Endothelial cell of umbilical vein (primary cell): ENCODE measurements around the gene MMP11. TPM values are rescaled to one million over a fixed set of nuclear protein-coding genes. Genes with fewer than 3 reads are reported as not detected.

Experiments used
- BruUV-seq: library from RNA; stranded (reverse); fragments of 400-500 nt; replicated peaks from 2 replicates; lab custom pipeline; 2021; lab: Mats Ljungman, UMichigan
- CTCF ChIA-PET: fragments of 300-600, 350-600 bp; sonication (Branson Sonifier 250); formaldehyde crosslinking; loops from one replicate; lab custom pipeline; 2021; ENCODE audit warnings: antibody characterized with exemption, inconsistent platforms; lab: Charles Lee
- POLR2A ChIA-PET: fragments of 300-600, 350-600 bp; sonication (Branson Sonifier 250); formaldehyde crosslinking; loops from one replicate; lab custom pipeline; 2021; ENCODE audit warnings: antibody characterized with exemption, inconsistent platforms; lab: Charles Lee
- DNase-seq: peaks from one replicate; pipeline ENCODE4 v3.0.0-alpha.2; 2011; ENCODE audit warnings: low read depth, low spot score
- FAIRE-seq: peaks from 2 replicates; lab custom pipeline; 2011; peaks lifted over from hg19 to GRCh38; lab: Jason Lieb, UNC
- H2AFZ ChIP-seq: 2 replicates; pipeline ENCODE4 v1.6.0; 2012; ENCODE audit warnings: low read depth, low read length, control low read depth, inconsistent platforms
- H3K27ac ChIP-seq: 2 replicates; pipeline ENCODE4 v1.5.1; 2011; ENCODE audit warnings: low read depth, mild to moderate bottlenecking, control low read depth, low read length, moderate library complexity; ENCODE audit not compliant: insufficient read depth
- H3K27me3 ChIP-seq, 2 experiments: 2 replicates each; pipeline versions ENCODE4 v1.6.0 to v1.6.1; 2011; ENCODE audit warnings: low read length in 2 of 2, mixed read lengths in 1 of 2; ENCODE audit not compliant: control insufficient read depth in 2 of 2, insufficient read depth in 2 of 2
- H3K36me3 ChIP-seq, 2 experiments: 2 replicates in 1 of 2; 3 replicates in 1 of 2; pipeline ENCODE4 v1.5.1; 2011; ENCODE audit warnings: low read length in 2 of 2, mild to moderate bottlenecking in 1 of 2, moderate library complexity in 1 of 2; ENCODE audit not compliant: control insufficient read depth in 2 of 2, insufficient read depth in 2 of 2; ENCODE audit errors: extremely low read depth in 1 of 2
- H3K4me1 ChIP-seq: 3 replicates; pipeline ENCODE4 v1.5.1; 2011; ENCODE audit warnings: mild to moderate bottlenecking, low read length; ENCODE audit not compliant: control insufficient read depth, insufficient read depth; ENCODE audit errors: extremely low read depth
- H3K4me2 ChIP-seq: 2 replicates; pipeline ENCODE4 v1.6.1; 2011; ENCODE audit warnings: low read length, control low read depth, mixed read lengths; ENCODE audit not compliant: insufficient read depth
- H3K4me3 ChIP-seq, 3 experiments: fragments of 200-600 bp in 1 of 3; sonication (generic), shearing (Covaris generic) in 1 of 3; replicated peaks in 1 of 3; 2 replicates each; pipeline ENCODE4 v1.5.1; 2011 to 2016; ENCODE audit warnings: control low read depth in 3 of 3, low read length in 3 of 3, mild to moderate bottlenecking in 2 of 3, inconsistent platforms in 1 of 3, low read depth in 1 of 3, moderate library complexity in 1 of 3; ENCODE audit not compliant: insufficient read depth in 1 of 3
- H3K79me2 ChIP-seq: 2 replicates; pipeline ENCODE4 v1.6.0; 2012; ENCODE audit warnings: low read length, inconsistent platforms; ENCODE audit not compliant: control insufficient read depth, insufficient read depth
- H3K9ac ChIP-seq: replicated peaks from 2 replicates; pipeline ENCODE3; 2011; ENCODE audit warnings: low read length, control low read depth; ENCODE audit not compliant: insufficient read depth; ENCODE audit errors: extremely low read depth
- H3K9me1 ChIP-seq: replicated peaks from 3 replicates; pipeline ENCODE4 v1.6.0; 2011; ENCODE audit warnings: mild to moderate bottlenecking, low read length; ENCODE audit not compliant: control insufficient read depth, insufficient read depth; ENCODE audit errors: extremely low read depth
- H3K9me3 ChIP-seq: replicated peaks from 2 replicates; pipeline ENCODE4 v1.5.1; 2012; ENCODE audit warnings: low read length, inconsistent platforms; ENCODE audit not compliant: control insufficient read depth, insufficient read depth
- H4K20me1 ChIP-seq: replicated peaks from 2 replicates; pipeline ENCODE3; 2011; ENCODE audit warnings: mild to moderate bottlenecking, low read length; ENCODE audit not compliant: control insufficient read depth, insufficient read depth; ENCODE audit errors: extremely low read depth
- EZH2 ChIP-seq: IDR thresholded peaks from 2 replicates; pipeline ENCODE4 v1.6.1; 2012; ENCODE audit warnings: borderline replicate concordance, low read depth, mild to moderate bottlenecking, moderate library complexity, low read length, inconsistent platforms; ENCODE audit not compliant: severe bottlenecking
- FOS ChIP-seq: IDR thresholded peaks from 2 replicates; pipeline ENCODE4 v1.6.1; 2011; ENCODE audit warnings: mild to moderate bottlenecking, low read length, moderate library complexity, borderline replicate concordance; ENCODE audit not compliant: insufficient read depth
- GATA2 ChIP-seq: IDR thresholded peaks from 2 replicates; pipeline ENCODE4 v1.7.0; 2011; ENCODE audit warnings: low read depth, mild to moderate bottlenecking, moderate library complexity, mixed read lengths, low read length; ENCODE audit not compliant: insufficient read length, insufficient read depth
- JUN ChIP-seq: IDR thresholded peaks from 2 replicates; pipeline ENCODE4 v1.6.1; 2011; ENCODE audit warnings: borderline replicate concordance, low read depth; ENCODE audit not compliant: insufficient read length, insufficient read depth
- MAX ChIP-seq: IDR thresholded peaks from 2 replicates; pipeline ENCODE4 v1.6.1; 2011; ENCODE audit not compliant: insufficient read depth, insufficient read length
- MYC ChIP-seq: IDR thresholded peaks from one replicate; pipeline ENCODE4 v1.6.1; 2011; ENCODE audit warnings: mild to moderate bottlenecking, low read depth, low read length
- POLR2A ChIP-seq: IDR thresholded peaks from 2 replicates; pipeline ENCODE4 v1.6.1; 2012; ENCODE audit warnings: low read depth, mild to moderate bottlenecking, control low read depth, low read length
- POLR2AphosphoS5 ChIP-seq: IDR thresholded peaks from 2 replicates; pipeline ENCODE4 v1.6.1; 2012; ENCODE audit warnings: low read depth, mild to moderate bottlenecking, control low read depth, low read length, moderate library complexity; ENCODE audit not compliant: insufficient read depth
- dilution Hi-C: fragments of 300-500 bp; cut with MboI; formaldehyde crosslinking; loops from one replicate; pipeline ENCODE4 v1.15.0; 2019; ENCODE audit warnings: low sequenced_read_pairs; ENCODE audit not compliant: extremely low pct_ligation_motif_present
- intact Hi-C: fragments of 100-400 bp; cut with micrococcal nuclease; formaldehyde crosslinking; loops from one replicate; pipeline ENCODE4 v1.10.0; 2022
- polyA plus RNA-seq, 4 experiments: library from polyadenylated mRNA; depleted of rRNA in 3 of 4; stranded (reverse) in 3 of 4; unstranded in 1 of 4; fragments of >200 nt; gene quantifications; 2 replicates each; pipeline versions ENCODE4 v1.2.1 to v1.2.3, GENCODE V29; 2011 to 2012; ENCODE audit warnings: missing spikeins in 1 of 4
- total RNA-seq: library from RNA; stranded (reverse); gene quantifications from 2 replicates; pipeline ENCODE4 v1.2.3, GENCODE V29; 2021
- TF ChIP-seq, protein P1 (sequence below), 2 donors: IDR thresholded peaks; 1 replicate in 1 of 2; 2 replicates in 1 of 2; pipeline ENCODE4 v1.5.1; 2011; ENCODE audit warnings: low read length in 2 of 2, mild to moderate bottlenecking in 2 of 2, moderate library complexity in 2 of 2, control low read depth in 1 of 2, inconsistent platforms in 1 of 2, low read depth in 1 of 2; ENCODE audit not compliant: insufficient read depth in 1 of 2; ENCODE audit errors: extremely low read depth in 1 of 2

MMP11 gene
- total and polyA plus RNA-seq, 2 donors (not counting 3 experiments of a cell fraction or from before 2014, with no cell fraction given), result 10.3 to 16.9 TPM

DNA sequence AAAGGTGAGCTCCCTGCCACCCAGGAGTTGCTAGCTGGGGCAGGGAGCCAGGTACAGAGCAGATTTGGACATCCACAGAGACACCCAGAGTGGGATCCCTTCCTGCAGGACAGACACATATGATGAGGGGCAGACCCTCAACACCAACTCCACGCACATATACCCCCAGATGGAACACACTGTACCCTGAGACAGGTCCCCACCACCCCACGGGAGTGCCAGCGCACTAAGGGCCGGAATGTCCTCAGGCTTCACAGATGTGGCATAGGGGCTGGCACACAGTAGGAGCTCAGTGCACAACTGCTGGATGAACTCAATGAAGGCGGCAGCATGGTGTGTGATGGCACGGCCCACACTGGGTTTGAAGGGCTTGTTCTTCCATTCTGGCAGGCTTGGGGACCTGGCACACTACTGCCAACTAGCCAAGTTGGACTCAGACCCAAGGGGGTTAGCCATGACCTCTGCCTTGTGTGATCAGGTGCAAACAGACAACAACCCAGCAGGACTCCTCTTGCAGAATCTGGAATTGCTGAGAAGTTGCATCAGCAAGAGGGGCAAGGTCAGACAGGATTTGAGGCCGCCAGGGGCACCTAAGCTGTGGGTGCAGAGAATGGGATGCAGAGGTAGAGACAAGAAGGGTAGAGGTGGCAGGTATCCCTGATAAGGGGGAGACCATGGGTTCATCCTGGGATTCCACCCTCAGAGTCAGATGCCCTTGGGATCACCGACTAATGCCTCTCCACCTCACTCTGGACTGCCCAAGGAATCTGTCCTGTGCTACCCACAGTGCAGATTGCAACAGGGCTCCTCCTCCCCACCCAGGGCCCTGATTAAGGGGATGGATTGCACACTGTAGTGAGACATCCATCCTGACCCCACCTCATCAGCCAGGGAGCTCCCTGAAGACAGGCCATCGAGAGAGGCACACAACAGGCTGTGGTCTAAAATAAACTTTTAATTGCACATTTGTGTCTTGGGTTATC is 7.5 kb upstream of the MMP11 start:
- intact Hi-C loops (loop anchor here (5.0 kb wide), 1 partner anchor 223 kb away; no protein-coding TSS in a partner anchor), dilution Hi-C loops (no loop called here)
- no peak overlapping the region for H3K4me3 ChIP-seq
- ChIA-PET CTCF (interaction anchor here (0.5 to 4.6 kb wide), 5 partner anchors 10 to 137 kb away, joined by 3 to 63 read pairs (median 4); partner anchors contain the start of gene SLC2A11), POLR2A (no interaction called here)
- H3K79me2 ChIP-seq, result peaks cover 2% of the 10 kb centered on the region
- no peak overlapping the region for H3K4me2 ChIP-seq
- H3K27me3 ChIP-seq, result no peaks in the 10 kb centered on the region
- no peaks in the 10 kb centered on the region for H4K20me1 ChIP-seq
- no peak overlapping the region for H3K27ac ChIP-seq
- no peak for FAIRE-seq
- H3K9me3 ChIP-seq, result no peaks in the 10 kb centered on the region
- TF ChIP-seq MYC (no peak), GATA2 (no peak), EZH2 (no peak), FOS (no peak), POLR2AphosphoS5 (no peak), POLR2A (no peak), JUN (no peak), MAX (no peak)
- TF ChIP-seq, protein P1, sequence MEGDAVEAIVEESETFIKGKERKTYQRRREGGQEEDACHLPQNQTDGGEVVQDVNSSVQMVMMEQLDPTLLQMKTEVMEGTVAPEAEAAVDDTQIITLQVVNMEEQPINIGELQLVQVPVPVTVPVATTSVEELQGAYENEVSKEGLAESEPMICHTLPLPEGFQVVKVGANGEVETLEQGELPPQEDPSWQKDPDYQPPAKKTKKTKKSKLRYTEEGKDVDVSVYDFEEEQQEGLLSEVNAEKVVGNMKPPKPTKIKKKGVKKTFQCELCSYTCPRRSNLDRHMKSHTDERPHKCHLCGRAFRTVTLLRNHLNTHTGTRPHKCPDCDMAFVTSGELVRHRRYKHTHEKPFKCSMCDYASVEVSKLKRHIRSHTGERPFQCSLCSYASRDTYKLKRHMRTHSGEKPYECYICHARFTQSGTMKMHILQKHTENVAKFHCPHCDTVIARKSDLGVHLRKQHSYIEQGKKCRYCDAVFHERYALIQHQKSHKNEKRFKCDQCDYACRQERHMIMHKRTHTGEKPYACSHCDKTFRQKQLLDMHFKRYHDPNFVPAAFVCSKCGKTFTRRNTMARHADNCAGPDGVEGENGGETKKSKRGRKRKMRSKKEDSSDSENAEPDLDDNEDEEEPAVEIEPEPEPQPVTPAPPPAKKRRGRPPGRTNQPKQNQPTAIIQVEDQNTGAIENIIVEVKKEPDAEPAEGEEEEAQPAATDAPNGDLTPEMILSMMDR (IDR thresholded peaks at IDR 0.05; ENCODE audit: extremely low read depth in 1 of 2, insufficient read depth in 1 of 2, low read depth in 1 of 2, low read length in 2 of 2), result no peak
- H3K9ac ChIP-seq, result no peak overlapping the region
- no peaks in the 10 kb centered on the region for H3K9me1 ChIP-seq
- DNase-seq, result no peak
- peaks cover 0 to 3% of the 10 kb centered on the region in 2 experiments for H3K36me3 ChIP-seq
- no peak overlapping the region for H2AFZ ChIP-seq
- H3K4me1 ChIP-seq, result peaks cover 22% of the 10 kb centered on the region
- BruUV-seq, result no TSS peak
